ENCODE data around the gene NPHP4.

Gene NPHP4

DNA sequence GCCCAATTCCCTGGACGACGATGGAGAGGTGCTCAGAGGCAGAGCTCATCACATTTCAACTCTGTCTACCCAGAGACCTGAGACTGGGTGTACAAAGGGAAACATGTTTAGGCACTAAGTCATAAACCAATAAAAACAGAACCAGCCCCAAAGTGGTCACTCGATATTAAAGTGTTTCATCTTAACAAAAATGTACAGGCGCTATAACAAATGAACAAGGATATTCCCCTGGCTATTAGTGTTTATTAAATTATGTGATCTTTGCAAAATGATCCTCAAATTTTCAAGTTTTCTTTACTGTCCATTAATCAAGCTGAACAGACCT lies 43.6 kb downstream of the NPHP4 start:
- no peak for DNase-seq

DNA sequence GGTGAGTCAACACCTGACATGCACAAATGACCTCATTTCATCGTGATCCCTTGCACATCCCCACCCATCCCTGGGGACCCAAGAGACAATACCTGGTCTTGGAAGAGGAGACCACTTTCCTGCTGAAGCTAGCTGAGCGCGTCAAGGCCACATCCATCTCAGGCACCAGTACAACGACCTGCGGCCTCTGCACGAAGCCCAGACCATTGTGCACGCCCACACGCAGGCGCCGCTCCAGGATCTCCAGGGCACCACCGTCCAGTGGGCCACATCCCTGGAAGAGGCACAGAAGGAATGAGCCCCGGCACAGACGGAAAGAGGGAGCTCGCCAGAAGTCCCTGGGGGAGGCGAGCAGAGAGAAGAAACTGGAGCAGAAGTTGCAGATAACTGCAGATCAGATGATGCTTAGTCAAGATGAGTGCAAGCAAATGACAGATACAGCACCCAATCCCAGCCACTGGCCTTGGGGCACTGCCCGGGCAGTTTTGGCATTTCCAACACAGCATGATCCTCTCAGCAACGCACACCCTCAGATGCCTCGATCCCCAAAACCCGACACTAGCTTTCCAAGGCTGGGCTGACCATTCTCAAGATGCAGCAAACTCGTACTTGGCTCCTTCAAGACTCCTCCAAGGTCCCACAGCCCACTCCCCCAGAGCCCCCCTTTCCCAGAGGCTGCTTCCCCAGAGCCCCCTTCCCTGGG lies 44.1 kb downstream of the NPHP4 start:
- no peak for DNase-seq

DNA sequence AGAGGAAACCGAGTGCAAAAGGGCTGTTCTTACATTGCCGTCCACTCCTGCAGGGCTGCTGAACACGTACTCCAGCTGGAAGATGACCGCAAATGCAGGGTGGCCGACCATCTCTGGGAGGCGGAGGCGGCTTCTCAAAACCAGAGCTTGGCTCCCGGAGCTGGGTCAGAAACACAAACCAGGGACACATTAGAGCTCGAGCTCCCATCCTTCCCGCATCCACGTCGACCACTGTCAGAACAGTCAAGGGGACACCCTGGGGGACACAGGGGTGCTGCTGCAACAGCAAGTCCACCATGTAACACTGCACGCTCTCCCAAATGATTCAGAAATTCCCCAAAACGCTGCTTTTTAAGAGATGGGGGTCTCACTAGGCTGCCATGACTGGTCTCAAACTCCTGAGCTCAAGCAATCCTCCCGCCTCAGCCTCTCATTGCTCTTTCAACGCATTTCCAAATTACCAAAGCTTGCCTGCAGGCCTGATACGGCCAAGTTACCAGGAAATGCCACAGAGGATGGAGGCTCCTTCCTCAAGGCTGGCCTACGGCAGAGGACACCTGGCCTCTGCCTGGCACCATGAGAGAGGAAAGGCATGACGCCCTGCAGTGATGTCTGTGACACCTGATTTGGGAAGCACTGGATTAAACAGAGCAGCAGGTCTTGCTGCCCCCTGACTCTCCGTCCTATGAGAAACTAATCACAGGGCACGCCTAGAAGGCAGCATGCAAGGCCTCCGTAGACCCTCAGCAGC lies 45.0 kb downstream of the NPHP4 start:
- no peak for DNase-seq

DNA sequence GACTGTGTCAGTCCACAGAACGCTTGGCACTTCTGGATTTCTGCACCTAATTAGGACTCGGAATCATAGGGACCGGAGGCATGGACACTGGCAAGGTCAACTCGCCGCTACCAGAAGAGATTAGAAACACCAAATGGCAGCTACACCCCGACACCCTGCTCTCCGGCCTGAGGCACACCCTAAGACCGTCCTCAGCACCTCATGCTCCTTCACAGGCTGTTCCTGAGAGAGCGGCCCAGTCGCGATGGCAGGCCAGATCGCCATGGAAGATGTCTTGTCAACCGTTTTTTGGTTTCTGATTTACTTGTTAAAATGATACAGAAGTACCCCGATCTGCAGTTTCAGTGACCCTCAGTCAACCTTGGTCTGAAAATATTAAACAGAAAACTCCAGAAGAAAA lies 46.8 kb downstream of the NPHP4 start:
- no peak for DNase-seq

DNA sequence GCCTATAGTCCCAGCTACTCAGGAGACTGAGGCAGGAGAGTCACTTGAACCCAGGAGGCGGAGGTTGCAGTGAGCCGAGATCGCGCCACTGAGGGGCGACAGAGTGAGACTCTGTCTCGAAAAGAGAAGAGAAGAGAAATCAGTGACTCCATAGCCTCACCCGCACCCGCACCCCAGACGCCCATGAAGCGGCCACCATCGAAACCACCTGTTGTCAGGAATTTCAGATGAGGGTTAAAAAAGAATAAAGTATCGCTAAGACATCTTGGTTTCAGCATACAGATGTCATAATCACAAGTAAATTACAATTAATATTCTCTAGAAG lies 47.4 kb downstream of the NPHP4 start:
- no peak for DNase-seq

DNA sequence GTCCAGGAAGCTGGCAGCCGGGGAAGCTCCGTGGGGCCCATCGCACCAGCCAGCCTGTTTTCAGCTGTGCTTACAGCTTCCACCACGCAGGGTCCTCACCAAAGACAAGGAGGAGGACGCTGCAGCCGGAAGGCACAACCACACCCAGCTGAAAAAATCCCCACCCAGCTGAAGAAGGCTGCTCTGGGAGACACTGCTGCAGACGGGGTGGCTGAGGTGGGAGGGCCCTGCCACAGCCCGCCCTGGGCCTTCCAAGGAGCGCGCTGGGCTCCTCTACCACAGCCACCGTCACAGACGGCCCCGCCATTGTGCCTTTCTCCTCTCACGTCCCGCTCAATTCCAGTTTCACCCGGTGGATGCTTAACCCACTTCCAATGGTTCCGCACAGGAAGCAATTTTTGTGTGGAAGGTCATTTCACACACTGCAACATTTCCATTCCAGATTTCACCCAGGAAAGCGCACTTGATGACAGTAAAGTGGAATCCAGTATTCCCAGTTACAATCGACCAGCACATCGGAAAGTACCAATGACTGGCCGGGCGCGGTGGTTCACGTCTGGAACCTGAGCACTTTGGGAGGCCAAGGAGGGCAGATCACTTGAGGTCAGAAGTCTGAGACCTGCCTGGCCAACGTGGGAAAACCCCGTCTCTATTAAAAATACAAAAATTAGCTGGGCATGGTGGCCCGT lies 47.9 kb downstream of the NPHP4 start:
- no peak for DNase-seq

DNA sequence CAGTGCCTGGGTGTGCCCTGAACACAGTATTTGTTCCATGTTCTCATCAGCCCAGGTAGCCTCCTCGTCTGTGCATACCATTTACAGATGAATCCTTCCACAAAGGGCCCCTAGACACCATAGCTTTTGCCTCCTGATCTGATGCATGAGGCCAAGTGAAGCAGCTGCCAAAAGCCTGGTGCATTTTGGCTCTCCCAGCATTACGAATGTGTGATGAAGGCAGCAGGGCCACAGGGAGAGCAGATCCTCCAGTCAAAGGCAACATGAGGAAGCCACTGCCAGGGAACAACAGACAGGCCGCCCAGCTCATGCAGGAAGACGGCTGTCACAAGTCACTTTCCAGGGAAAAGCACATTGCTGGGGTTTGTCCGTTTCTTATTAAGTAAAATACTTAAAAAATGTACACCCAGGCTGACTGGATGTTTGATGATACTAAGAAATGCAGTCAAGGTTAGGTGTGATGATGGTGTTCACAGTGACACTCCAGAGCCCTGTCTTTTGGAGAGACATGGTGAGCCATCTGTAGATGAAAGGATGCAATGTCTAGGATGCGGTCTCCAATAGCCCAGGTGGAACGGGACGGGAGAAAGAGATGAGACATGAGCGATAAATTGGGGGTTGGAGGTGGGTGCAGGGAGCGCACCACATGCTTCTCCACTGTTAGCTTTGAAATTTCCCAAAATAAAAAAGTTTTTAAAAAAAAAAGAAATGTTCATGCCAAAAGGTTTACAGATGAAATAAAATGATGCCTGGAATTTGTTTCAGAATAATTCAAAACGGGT lies 48.7 kb downstream of the NPHP4 start:
- DNase-seq = no peak

DNA sequence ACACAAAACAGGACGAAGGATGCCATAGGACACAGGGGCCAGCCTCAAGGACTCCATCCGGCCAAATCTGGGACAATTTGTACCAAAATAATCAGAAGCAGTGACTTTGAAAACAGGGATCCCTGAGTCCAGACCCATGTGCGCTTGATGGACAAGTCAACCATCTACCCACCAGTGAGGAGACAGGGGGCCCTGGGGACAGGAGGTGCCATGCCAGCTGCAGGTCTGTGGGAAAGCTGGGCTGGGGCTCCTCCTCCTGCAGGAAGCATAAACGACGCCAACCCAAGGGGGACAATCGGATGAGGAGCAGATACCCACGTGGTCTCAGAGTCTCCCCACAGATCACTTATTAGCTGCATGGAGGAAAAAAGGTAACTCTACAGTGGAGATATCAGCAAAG lies 50.6 kb downstream of the NPHP4 start:
- no peak for DNase-seq

DNA sequence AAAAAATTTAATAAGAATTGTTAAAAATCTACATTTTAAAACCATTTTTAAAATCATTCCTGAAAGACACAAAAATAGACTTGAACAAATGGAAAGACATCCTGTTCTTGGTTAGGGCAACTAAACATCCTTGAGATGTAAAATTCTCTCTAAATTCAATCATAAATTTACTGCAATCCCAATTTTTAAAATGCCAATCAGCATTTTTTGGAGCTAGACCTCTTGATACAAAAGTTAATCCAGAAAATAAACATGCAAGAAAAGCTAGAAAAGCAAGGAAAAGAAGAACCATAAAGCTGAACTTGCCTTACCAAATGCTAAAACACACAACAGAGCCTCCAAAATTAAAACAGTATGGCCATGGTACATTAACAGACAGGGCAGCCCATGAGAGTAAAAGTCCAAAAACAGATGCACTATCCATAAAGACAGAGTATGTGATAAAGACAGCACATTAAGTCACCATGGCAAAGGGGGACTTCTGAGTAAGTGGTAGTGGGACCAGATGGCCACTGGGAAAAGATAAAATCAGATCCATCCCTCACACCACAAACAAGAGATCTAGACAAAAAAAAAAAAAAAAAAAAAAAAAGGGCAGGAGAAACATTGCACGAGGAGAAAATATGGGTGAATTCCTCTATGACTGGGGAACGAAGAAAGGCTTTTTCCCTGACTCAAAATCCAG lies 51.4 kb downstream of the NPHP4 start:
- no peak for DNase-seq

DNA sequence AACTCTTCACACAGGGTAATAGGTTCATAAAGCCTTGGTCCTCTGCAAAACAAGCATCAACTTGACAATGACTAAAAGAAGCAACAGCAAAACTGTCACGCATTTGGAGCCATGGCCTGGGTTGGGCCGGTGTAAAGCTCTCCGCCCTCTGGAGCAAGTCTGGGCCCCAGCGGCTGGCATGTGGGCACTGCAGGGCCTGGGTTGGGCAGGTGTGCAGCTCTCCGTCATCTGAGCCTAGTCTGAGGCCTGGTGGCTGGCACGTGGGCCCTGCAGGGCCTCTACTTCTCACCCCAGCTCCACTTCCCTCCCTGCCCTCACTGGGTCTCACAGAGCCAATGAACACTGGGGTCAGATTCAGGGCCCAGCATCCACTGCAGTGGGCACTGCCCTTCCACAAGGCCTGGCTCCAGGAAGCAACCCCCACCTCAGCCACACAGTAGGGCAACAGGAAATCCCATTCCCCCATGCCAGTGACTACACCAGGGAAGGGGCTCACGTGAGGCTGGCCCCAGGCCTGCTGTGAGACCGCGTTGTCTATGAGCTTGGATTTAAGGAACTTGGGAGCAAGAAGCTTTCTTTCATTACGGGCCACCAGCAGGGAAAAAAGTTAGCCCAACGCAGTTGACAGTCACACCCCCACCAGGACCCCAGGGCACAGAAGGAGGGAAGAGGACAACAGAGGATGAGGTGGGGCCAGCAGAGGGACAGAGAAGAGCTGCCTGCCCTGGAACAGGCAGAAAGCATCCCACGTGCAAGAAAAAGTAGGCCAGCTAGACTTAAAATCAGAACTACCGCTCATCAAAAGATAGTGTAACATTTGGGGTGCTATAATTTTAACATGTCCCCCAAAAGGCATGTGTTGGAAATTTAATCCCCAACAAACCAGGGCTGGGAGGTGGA lies 52.7 kb downstream of the NPHP4 start:
- DNase-seq = peak in 2 of 6 experiments; percentile 4 to 26

DNA sequence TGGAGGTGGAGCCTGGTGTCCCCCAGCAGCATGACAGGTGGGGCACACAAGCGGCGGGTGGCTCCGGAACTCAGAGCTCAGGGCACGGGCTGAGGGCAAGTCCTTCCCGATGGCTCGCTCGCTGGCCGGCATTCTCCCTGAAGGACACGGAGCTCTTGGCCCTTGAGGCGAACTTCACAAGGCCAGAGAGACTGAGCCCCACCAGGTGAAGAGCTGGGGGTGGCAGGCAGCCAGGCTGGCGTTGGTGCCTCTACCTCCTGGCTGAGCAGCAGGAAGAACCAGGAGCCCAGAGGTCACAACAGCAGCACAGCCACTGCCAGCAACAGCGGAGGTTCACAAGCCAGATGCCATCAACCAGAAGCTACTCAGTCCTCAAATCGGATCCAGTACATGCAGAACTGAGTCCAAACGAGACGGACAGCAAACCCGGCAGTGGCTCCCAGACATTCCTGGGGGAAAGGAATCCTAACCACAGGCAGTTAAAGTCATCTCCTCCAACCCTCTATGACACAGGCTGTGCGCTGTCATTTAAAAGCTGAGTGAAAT lies 54.1 kb downstream of the NPHP4 start:
- no peak for DNase-seq

DNA sequence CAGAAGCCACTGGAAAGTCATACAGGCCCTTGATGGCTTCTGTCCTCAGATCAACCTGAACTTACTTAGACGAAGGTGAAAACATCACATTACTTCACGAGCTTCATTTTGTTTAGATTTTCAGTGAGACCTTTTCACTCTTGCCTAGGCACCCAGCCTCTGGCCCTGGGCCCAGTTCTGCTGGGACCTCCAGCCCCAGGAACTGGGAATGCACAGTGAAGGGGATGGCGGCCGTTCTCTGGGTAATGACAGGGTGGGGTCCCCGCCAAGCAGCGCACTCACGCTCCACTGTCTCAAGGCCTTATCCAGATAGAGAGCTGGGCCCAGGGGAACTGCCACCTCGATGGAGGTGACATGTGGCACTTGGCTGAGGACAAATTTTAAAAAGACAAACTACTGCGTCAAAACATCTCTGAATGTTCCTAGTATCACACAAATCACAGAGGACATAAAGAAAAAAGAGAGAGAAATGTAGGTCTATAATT lies 54.8 kb downstream of the NPHP4 start:
- DNase-seq = no peak

DNA sequence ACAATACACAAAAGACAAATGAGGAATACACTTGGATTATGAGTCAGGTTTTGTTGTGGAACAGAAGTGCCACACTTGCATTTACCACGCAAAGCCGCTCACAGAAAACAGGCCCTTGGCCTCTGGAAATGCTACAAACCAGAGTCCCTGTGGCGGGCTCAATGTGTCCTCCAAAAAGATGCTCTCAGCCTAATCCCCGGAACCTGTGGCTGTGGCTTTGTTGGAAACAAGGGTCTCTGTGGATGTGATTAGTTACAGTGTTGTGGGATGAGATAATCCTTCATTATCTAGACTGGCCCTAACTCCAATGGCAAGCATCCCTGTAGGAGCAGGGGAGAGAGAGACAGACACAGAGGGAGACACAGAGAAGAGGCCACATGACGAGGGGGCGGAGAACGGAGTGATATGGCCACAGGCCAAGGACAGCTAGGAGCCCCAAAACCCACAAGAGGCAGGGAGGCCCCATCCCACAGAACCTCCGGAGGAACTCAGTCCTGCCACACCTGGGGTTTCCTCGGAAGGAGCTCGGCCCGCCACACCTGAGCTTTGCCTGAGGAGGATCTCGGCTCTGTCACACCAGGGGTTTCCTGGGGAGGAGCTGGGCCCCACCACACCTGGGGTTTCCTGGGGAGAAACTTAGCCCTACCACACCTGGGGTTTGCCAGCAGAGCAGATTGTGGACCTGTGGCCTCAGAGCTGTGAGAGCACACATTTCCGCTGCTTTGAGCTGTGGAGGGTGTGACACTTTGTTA lies 55.4 kb downstream of the NPHP4 start:
- DNase-seq = no peak

DNA sequence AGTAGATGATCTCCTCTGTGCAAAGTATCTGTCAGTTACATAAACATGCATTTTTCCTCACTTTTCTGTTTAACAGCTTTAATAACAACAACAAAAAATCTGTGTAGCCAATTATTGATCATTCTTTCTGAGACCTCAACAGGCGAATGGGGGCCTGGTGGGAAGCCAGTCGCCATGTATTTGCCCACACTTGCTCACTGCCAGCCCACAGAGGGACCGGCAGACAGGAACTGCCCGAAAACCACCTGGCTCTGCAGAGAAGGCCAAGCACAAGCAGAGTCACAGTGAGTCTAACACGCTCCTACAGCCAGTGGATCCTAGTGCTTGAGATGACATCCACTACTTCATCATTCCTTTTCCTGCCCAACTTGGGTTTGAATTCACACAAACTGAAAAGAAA lies 56.1 kb downstream of the NPHP4 start:
- DNase-seq = no peak

DNA sequence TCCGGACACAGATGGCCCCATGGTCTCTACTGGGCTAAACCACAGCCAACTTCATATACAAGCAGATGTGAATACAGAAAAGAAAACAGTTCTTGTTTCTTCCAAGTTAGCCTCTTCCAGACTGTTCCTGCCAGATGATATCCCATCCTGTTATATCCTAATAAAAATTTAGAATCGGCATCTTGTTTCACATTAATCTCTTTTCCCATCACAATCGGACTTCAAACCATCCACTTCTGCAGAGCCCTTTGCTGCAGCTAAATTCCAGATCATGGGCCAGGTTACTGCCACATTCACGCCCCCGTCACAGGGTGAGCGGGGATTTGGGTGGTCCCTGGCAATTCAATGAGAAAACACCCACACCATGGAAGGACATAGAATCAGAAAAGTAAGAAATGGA lies 57.2 kb downstream of the NPHP4 start:
- DNase-seq = no peak

DNA sequence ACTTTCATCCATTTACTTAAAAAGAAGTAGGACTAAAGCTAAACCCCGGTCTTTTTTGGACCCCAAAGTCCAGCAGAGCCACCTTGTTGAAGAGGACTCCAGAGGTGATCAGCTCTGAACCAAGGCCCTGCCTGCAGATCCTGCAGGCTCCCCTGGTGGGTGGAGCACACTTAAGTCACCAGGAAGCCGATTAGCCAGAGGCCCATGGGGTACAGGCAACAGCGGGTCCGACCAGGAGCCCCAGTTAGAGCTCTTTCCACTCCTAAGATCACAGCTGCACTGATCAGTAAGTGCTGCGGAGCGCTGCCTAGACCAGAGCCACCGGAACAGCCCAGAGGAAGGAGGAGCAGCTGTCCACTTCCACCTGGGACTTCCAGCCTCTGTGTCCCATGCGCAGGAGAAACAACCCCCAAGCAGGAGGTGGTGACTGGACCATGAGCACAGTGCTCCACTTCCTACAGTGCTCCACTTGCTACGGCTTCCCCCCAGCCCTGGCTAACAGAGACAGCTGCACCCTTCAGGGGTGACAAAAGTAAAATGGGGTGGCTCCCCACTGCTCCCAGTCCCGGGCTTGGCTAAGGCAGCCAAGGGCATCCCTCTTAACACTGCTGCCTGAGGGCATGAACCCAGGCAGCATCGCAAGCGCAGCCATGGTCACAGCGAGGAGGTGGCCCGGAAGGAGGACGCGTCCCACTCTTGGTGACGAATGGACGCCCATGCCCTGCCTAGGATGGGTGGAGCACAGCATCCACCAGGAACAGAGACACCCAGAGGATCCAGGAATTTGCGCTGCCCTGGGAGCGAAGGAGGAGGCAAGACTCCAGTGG lies 58.0 kb downstream of the NPHP4 start:
- DNase-seq = no peak

DNA sequence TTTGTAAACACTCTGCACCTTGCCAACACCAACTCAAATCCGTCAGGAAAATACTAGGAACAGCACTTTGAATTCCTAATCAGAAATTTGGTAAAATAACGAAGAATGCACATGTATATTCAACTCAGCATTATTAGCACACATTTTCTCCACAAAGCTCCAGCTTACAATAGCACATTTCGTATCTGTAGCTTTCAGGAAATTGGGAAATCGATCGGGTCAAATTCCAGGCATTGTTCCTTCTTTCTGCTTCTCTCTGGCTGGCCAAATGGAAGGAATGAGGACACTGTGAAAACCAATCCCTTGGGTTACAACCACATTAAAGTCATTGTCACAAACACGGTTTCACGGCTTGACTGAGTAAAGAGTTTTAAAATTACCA lies 58.6 kb downstream of the NPHP4 start:
- no peak for DNase-seq

DNA sequence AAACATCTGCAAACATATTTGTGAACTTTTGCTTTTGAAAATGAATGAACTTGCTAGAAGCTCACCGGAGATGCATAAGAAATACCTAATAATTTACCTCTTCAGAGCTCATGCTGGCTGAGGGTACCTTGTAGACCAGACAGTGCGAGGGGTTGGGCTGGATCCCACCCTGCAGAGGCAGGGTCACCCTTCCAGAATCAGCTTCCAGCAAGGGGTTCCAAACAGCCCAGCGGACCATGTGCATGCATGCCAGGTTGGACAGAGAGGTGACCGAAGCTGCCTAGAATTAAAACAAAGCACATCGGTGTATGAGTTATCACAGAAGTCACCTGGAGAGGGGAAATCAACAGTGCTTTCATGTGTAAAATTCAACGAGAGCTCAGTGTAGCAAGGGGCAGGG lies 59.2 kb downstream of the NPHP4 start:
- no peak for DNase-seq

DNA sequence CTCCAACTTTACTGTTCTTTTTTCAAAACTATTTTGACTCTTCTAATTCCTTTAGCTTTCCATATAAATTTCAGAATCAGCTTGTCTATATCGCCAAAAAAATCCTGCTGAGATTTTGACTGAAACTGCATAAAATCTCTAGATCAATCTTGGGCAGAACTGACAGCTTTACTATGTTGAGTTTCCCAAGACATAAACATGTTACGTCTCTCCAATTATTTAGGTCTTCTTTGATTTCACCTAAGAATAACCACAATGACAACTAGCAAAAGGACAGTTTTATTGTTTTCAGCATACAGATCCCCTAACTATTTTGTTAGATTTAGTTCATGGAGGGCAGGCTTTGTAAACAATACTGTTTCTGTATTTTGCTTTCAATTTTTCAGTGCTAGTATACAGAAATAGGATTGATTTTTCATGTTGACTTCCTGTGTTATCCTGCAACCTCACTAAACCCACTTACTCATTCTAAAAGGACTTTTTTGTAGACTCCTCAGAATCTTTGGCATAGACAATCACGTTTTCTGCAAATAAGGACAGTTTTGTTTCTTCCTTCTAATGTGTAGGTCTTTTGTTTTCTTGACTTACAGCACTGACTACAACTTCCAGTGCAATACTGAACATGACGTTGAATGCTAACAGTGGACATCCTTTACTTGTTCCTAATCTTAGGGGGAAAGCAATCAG lies 63.4 kb downstream of the NPHP4 start:
- DNase-seq = no peak

Data from stimulated activated naive CD4-positive, alpha-beta T cell (primary cell).